ENCODE measurements around the gene PTGIS.

The PTGIS gene

GRCh38 chr20:49521356-49521755 is 46.6 kb downstream of the PTGIS start:
- H3K9me3 ChIP-seq (ENCODE audit: control insufficient read depth, low read length) = no peaks in the 10 kb centered on the region
- no peak overlapping the region for H3K9ac ChIP-seq (ENCODE audit: low read length)

GRCh38 chr20:49519777-49520359 is 48.1 kb downstream of the PTGIS start:
- Histone ChIP-seq H3K27me3 (ENCODE audit: control insufficient read depth, insufficient read depth, low read length) (no peaks in the 10 kb centered on the region), H3K4me1 (ENCODE audit: control insufficient read depth, insufficient read depth, low read length) (no peaks in the 10 kb centered on the region), H3K36me3 (ENCODE audit: control insufficient read depth, insufficient read depth, low read length) (no peaks in the 10 kb centered on the region), H3K4me3 (ENCODE audit: low read length) (no peak overlapping the region), H3K9me3 (ENCODE audit: control insufficient read depth, low read length) (no peaks in the 10 kb centered on the region), H3K9ac (ENCODE audit: low read length) (no peak overlapping the region)

More at GRCh38 chr20:49521356-49521755, 46.6 kb downstream of the PTGIS start:
- Histone ChIP-seq H3K4me1 (ENCODE audit: control insufficient read depth, insufficient read depth, low read length) (no peaks in the 10 kb centered on the region), H3K36me3 (ENCODE audit: control insufficient read depth, insufficient read depth, low read length) (no peaks in the 10 kb centered on the region), H3K27me3 (ENCODE audit: control insufficient read depth, insufficient read depth, low read length) (no peaks in the 10 kb centered on the region), H3K4me3 (ENCODE audit: low read length) (no peak overlapping the region)

- no peak overlapping the region for H3K4me3 ChIP-seq (ENCODE audit: low read length)
- H3K4me1 ChIP-seq (ENCODE audit: control insufficient read depth, insufficient read depth, low read length) = no peaks in the 10 kb centered on the region
- H3K27me3 ChIP-seq (ENCODE audit: control insufficient read depth, insufficient read depth, low read length) = no peaks in the 10 kb centered on the region
- no peaks in the 10 kb centered on the region for H3K9me3 ChIP-seq (ENCODE audit: control insufficient read depth, low read length)
- no peak overlapping the region for H3K9ac ChIP-seq (ENCODE audit: low read length)
- no peaks in the 10 kb centered on the region for H3K36me3 ChIP-seq (ENCODE audit: control insufficient read depth, insufficient read depth, low read length)
These were observed 48.7 kb downstream of the PTGIS start for GRCh38 chr20:49519212-49519712.

DNA sequence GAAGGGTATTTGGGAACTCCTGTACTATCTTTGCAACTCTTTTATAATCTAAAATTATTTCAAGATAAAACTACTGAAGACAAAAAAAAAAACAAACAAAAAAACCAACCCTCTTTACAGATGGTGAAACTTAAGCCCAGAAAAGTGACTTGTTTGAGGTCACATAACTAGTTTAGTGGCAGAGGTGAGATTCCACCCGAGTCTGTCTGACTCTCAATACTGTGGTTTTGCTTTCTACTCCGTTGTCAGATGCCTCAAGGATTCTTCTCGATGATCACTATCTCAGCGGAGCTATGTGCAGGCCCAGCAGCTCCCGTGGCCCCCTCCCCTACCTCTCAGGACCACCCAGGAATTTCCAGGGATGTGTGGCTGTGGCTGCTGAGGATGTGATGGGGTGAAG is 49.4 kb downstream of the PTGIS start:
- H3K4me3 ChIP-seq (ENCODE audit: low read length) = no peak overlapping the region
- no peaks in the 10 kb centered on the region for H3K27me3 ChIP-seq (ENCODE audit: control insufficient read depth, insufficient read depth, low read length)
- no peaks in the 10 kb centered on the region for H3K36me3 ChIP-seq (ENCODE audit: control insufficient read depth, insufficient read depth, low read length)
- H3K9me3 ChIP-seq (ENCODE audit: control insufficient read depth, low read length) = no peaks in the 10 kb centered on the region
- no peak overlapping the region for H3K9ac ChIP-seq (ENCODE audit: low read length)
- H3K4me1 ChIP-seq (ENCODE audit: control insufficient read depth, insufficient read depth, low read length) = no peaks in the 10 kb centered on the region

- no peaks in the 10 kb centered on the region for H3K36me3 ChIP-seq (ENCODE audit: control insufficient read depth, insufficient read depth, low read length)
- H3K4me1 ChIP-seq (ENCODE audit: control insufficient read depth, insufficient read depth, low read length) = no peaks in the 10 kb centered on the region
- H3K27me3 ChIP-seq (ENCODE audit: control insufficient read depth, insufficient read depth, low read length) = no peaks in the 10 kb centered on the region
- no peaks in the 10 kb centered on the region for H3K9me3 ChIP-seq (ENCODE audit: control insufficient read depth, low read length)
- H3K9ac ChIP-seq (ENCODE audit: low read length) = no peak overlapping the region
- no peak overlapping the region for H3K4me3 ChIP-seq (ENCODE audit: low read length)
These were observed 50.2 kb downstream of the PTGIS start for GRCh38 chr20:49517805-49518100.

DNA sequence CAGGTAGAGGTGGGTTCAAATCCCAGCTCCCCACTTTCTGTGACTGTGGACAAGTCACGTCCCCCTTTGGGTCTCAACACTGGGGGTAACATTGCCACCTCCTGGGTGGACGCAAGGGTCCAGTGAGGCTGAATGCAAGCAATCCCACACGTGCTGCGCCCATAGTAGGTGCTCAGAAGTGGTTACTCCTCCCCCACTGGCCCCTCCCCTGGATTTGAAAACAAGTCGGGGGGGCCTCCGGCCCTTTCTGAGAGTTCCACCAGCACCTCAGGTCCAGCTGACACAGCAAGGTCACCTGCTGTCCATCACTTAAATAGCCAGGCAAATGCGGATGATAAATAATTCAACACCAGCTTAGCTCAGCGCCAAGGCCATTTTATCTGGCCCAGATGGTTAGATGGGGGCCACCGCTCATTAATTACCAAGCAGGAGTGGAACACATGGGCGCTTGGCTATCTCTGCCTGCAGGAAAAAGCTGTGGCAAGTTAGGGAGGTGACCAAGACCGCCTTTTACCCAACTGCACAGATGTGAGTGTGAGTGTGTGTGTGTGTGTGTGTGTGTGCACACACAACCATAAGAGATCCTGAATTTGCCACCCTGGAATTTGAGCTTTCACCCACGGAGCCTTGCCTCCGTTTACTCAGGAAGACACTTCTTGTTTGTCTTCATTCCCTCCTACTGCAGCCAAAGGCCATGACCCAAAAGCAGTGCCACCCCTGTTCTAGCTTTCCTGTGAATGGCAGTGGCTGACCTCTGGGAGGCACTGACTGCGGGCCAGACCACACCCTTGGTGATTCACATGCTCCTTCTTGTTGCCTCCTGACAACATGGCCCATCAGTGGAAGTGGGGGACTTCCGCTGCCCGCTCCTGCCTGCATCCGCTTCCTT is 50.8 kb downstream of the PTGIS start:
- Histone ChIP-seq H3K36me3 (ENCODE audit: control insufficient read depth, insufficient read depth, low read length) (no peaks in the 10 kb centered on the region), H3K9me3 (ENCODE audit: control insufficient read depth, low read length) (no peaks in the 10 kb centered on the region), H3K4me3 (ENCODE audit: low read length) (no peak overlapping the region), H3K9ac (ENCODE audit: low read length) (no peak overlapping the region), H3K4me1 (ENCODE audit: control insufficient read depth, insufficient read depth, low read length) (no peaks in the 10 kb centered on the region), H3K27me3 (ENCODE audit: control insufficient read depth, insufficient read depth, low read length) (no peaks in the 10 kb centered on the region)

DNA sequence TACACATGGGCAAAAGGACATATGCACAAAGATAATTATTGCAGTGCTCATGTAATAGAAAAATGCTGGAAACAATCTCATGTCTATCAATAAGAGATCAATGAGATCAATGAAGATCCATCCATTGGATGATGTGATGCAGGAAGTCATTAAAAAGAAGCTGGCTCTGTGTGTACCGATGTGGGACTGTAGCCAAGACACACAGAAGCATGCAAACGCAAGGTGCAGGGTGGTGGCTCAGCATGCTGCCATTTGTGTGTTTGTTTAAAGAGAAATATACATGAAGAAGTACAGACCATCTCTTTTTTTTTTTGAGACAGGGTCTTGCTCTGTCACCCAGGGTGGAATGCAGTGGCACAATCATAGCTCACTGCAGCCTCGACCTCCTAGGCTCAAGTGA is 52.4 kb downstream of the PTGIS start:
- Histone ChIP-seq H3K27me3 (ENCODE audit: control insufficient read depth, insufficient read depth, low read length) (no peaks in the 10 kb centered on the region), H3K36me3 (ENCODE audit: control insufficient read depth, insufficient read depth, low read length) (no peaks in the 10 kb centered on the region), H3K4me1 (ENCODE audit: control insufficient read depth, insufficient read depth, low read length) (no peaks in the 10 kb centered on the region)

DNA sequence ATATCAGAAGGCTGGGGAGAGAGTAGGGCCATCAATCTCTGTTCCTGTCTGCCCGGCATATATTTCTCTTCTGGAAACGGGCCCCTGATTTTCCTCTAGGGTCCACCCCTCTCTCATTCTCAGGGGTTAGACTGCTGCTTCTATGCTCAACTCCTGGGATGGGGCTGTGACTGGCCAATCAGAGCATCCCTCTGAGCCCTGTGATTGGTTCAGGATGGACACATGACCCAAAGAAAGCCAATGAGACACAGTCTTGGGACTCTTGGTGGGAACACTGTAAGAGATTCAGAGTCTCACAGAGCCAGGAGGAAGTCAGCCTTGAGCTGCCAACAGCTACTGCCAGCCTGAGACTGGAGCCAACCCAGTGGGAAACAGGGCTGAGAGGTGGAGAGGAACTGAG is 54.4 kb downstream of the PTGIS start:
- H3K9ac ChIP-seq (ENCODE audit: low read length) = no peak overlapping the region
- no peaks in the 10 kb centered on the region for H3K9me3 ChIP-seq (ENCODE audit: control insufficient read depth, low read length)
- H3K27me3 ChIP-seq (ENCODE audit: control insufficient read depth, insufficient read depth, low read length) = no peaks in the 10 kb centered on the region
- H3K36me3 ChIP-seq (ENCODE audit: control insufficient read depth, insufficient read depth, low read length) = no peaks in the 10 kb centered on the region
- no peak overlapping the region for H3K4me3 ChIP-seq (ENCODE audit: low read length)
- no peaks in the 10 kb centered on the region for H3K4me1 ChIP-seq (ENCODE audit: control insufficient read depth, insufficient read depth, low read length)

More for the DNA sequence above, 52.4 kb downstream of the PTGIS start:
- H3K9me3 ChIP-seq (ENCODE audit: control insufficient read depth, low read length) = no peaks in the 10 kb centered on the region
- H3K9ac ChIP-seq (ENCODE audit: low read length) = no peak overlapping the region
- no peak overlapping the region for H3K4me3 ChIP-seq (ENCODE audit: low read length)

DNA sequence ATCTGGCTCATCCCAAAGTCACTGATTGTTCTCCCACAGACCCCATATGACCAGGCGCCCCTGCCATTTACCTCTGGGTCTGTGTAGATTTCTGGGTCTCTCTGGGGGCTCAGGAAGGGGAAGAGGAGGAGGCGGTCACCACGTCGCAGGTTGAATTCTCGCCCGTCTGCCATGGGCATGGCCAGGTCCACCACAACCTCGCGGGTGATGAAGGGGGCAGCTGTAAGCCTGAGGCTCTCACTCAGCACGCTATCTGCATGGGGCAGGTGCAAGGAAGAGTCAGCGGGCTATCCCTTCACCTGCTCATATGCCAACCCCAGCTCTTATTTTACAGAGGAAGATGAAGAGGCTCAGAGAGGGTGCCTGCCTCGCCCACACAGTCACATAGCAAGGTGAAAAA is 54.9 kb downstream of the PTGIS start:
- H3K36me3 ChIP-seq (ENCODE audit: control insufficient read depth, insufficient read depth, low read length) = no peaks in the 10 kb centered on the region
- H3K27me3 ChIP-seq (ENCODE audit: control insufficient read depth, insufficient read depth, low read length) = no peaks in the 10 kb centered on the region
- no peak overlapping the region for H3K9ac ChIP-seq (ENCODE audit: low read length)
- no peaks in the 10 kb centered on the region for H3K9me3 ChIP-seq (ENCODE audit: control insufficient read depth, low read length)
- no peaks in the 10 kb centered on the region for H3K4me1 ChIP-seq (ENCODE audit: control insufficient read depth, insufficient read depth, low read length)
- no peak overlapping the region for H3K4me3 ChIP-seq (ENCODE audit: low read length)

- Histone ChIP-seq H3K4me1 (ENCODE audit: control insufficient read depth, insufficient read depth, low read length) (no peaks in the 10 kb centered on the region), H3K27me3 (ENCODE audit: control insufficient read depth, insufficient read depth, low read length) (no peaks in the 10 kb centered on the region), H3K9ac (ENCODE audit: low read length) (no peak overlapping the region), H3K4me3 (ENCODE audit: low read length) (no peak overlapping the region), H3K36me3 (ENCODE audit: control insufficient read depth, insufficient read depth, low read length) (no peaks in the 10 kb centered on the region), H3K9me3 (ENCODE audit: control insufficient read depth, low read length) (no peaks in the 10 kb centered on the region)
These were observed 56.0 kb downstream of the PTGIS start for GRCh38 chr20:49511788-49512525.

DNA sequence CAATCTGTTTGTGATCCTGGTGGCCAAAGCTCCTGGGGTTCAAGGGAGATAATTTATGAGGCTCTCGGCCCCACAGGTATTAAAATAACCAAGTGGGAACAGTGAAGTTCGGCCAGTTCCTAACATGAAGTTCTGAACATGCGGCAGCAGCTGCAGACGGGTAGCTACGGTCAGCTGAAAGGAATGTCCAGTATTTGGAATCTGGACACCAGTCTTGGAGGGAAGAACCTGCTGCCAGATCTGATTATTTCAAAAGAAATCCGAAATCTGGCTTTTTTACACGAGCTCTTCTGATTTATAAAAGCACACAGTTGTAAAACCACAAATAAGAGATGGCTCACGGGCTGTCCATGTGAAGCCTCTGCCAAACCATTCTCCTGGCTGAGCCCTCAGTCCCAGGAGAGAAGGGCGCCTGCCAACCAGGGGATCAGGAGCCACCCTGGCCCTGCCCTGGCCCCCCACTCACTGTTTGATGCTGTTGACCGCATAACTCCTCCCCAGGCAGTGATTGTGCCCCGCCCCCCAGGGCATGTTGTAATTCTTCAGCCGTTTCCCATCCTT is 57.3 kb downstream of the PTGIS start:
- Histone ChIP-seq H3K9me3 (ENCODE audit: control insufficient read depth, low read length) (no peaks in the 10 kb centered on the region), H3K9ac (ENCODE audit: low read length) (no peak overlapping the region), H3K4me3 (ENCODE audit: low read length) (no peak overlapping the region), H3K4me1 (ENCODE audit: control insufficient read depth, insufficient read depth, low read length) (no peaks in the 10 kb centered on the region), H3K27me3 (ENCODE audit: control insufficient read depth, insufficient read depth, low read length) (no peaks in the 10 kb centered on the region), H3K36me3 (ENCODE audit: control insufficient read depth, insufficient read depth, low read length) (no peaks in the 10 kb centered on the region)
